ENCODE measurements around the gene KIF3A. TPM values are rescaled to one million over a fixed set of nuclear protein-coding genes. Genes with fewer than 3 reads are reported as not detected.

KIF3A gene
- total RNA-seq, 3 donors from 2014 or later, result 4.5 to 15.7 (median 11.5) TPM

DNA sequence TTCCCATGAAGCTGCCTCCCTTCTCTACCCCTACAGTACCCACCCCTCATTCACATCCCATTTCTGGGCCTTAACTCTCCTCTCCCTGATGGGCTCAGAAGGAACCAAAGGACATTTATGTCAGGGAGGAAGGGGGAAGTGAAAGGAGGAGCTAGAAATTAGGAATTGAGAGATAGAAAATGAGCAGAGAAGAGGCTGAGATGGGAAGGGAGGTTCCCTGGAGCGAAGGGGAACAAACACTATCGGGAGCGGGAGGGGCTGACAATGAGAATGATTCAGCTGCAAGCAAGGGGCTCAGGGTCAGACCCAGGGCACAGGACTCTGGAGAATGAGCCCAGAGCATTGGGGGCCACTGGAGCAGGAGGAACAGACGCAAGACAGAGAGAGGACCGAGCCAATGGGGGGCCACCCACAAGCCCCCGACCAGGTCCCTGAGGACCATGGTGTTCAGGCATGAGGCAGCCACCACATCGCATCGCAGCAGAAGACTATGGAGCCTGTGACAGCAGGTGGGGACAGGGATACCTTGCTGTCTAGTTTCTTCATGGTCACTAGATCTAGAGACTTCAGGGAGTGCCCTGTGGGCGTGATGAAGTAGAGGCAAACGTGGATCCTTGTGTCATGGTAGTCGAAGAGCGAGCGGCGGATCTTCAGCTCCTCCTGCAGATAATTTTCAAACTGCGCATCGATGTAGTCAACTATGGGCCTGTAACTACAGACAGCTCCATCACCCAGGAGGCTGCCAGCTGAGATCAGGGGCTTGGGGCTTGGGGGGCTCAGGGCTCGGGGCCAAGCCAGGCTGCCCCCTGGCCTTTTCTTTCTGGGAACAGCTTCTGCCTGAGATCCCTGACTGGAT, 26.1 kb upstream of the KIF3A start:
- no peaks in the 10 kb centered on the region for H3K36me3 ChIP-seq
- no peaks in the 10 kb centered on the region for H3K9me3 ChIP-seq
- H3K27ac ChIP-seq, result no peak overlapping the region

GRCh38 chr5:132762246-132763000, 25.1 kb upstream of the KIF3A start:
- H3K36me3 ChIP-seq, result no peaks in the 10 kb centered on the region
- intact Hi-C loops (cut with DNase I; ENCODE audit: low total_unique reads), result no loop called here
- TF ChIP-seq POLR2AphosphoS5 (IDR thresholded peaks at IDR 0.05) (no peak), POLR2A (IDR thresholded peaks at IDR 0.05) (no peak), CTCF (IDR thresholded peaks at IDR 0.05) (no peak)
- DNase-seq (ENCODE audit: low spot score in 2 of 2), result peak in 1 of 2 donors; percentile 8
- H3K27me3 ChIP-seq, result no peaks in the 10 kb centered on the region
- H3K27ac ChIP-seq, result no peak overlapping the region
- peaks cover 2 to 8% of the 10 kb centered on the region in 2 donors for H3K4me1 ChIP-seq
- H3K9me3 ChIP-seq, result no peaks in the 10 kb centered on the region
- no peak overlapping the region for H3K4me3 ChIP-seq

More for the DNA sequence above, 26.1 kb upstream of the KIF3A start:
- TF ChIP-seq CTCF (IDR thresholded peaks at IDR 0.05) (no peak), POLR2AphosphoS5 (IDR thresholded peaks at IDR 0.05) (no peak), POLR2A (IDR thresholded peaks at IDR 0.05) (no peak)
- H3K4me1 ChIP-seq, result peaks cover 4 to 8% of the 10 kb centered on the region in 2 donors
- no peak for DNase-seq (ENCODE audit: low spot score in 2 of 2)
- intact Hi-C loops (cut with DNase I; ENCODE audit: low total_unique reads), result no loop called here
- H3K4me3 ChIP-seq, result no peak overlapping the region
- H3K27me3 ChIP-seq, result no peaks in the 10 kb centered on the region

GRCh38 chr5:132761321-132762240, 24.2 kb upstream of the KIF3A start:
- Histone ChIP-seq H3K36me3 (no peaks in the 10 kb centered on the region), H3K4me3 (no peak overlapping the region), H3K9me3 (no peaks in the 10 kb centered on the region), H3K27ac (no peak overlapping the region), H3K27me3 (no peaks in the 10 kb centered on the region), H3K4me1 (peaks cover 0 to 1% of the 10 kb centered on the region in 2 donors)
- intact Hi-C loops (cut with DNase I; ENCODE audit: low total_unique reads), result no loop called here
- peak; percentile 9 to 11 for DNase-seq (ENCODE audit: low spot score in 2 of 2)
- TF ChIP-seq POLR2AphosphoS5 (IDR thresholded peaks at IDR 0.05), result no peak
- no peak for TF ChIP-seq CTCF (IDR thresholded peaks at IDR 0.05)
- TF ChIP-seq POLR2A (IDR thresholded peaks at IDR 0.05), result no peak

DNA sequence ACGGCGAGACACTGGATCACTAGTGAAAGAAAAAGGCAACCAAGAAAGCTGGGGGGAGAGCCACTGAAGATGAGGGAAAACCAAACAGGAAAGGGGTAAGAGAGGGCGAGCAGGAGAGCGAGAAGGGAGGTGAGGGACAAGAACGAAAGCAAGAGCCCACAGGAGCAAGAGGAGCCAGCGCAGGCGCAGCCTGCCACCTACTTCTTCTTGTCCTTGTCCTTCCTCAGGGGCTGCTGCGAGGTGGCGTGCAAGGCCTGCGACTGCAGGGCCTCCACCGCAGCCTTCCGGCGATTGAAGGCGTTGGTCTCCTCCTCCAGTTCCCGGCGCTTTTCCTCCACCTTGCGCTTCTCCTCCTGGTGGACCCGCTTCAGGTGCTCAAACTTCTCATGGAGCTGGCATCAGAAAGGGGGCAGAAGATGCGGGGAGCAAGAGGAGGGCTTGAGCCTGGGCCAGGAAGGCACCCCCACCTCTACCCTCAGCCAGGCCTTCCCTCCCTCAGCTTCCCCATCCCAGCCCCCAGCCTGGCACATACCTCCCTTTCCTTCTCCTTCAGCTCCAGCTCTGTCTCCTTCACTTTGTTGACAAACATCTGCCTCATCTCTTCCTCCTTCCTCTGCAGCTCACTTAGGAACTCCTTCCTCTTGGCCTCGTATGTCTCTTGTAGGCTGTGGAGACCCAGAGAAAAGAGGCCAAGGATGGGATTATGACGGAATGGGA, 23.4 kb upstream of the KIF3A start:
- intact Hi-C loops (cut with DNase I; ENCODE audit: low total_unique reads), result no loop called here
- TF ChIP-seq POLR2A (IDR thresholded peaks at IDR 0.05) (no peak), POLR2AphosphoS5 (IDR thresholded peaks at IDR 0.05) (no peak), CTCF (IDR thresholded peaks at IDR 0.05) (no peak)
- peak; percentile 7 to 36 for DNase-seq (ENCODE audit: low spot score in 2 of 2)

More for the DNA sequence above, 23.4 kb upstream of the KIF3A start:
- H3K4me3 ChIP-seq, result no peak overlapping the region
- no peaks in the 10 kb centered on the region for H3K4me1 ChIP-seq
- no peaks in the 10 kb centered on the region for H3K9me3 ChIP-seq
- no peaks in the 10 kb centered on the region for H3K27me3 ChIP-seq
- H3K36me3 ChIP-seq, result no peaks in the 10 kb centered on the region
- H3K27ac ChIP-seq, result no peak overlapping the region
